ENCODE measurements around the gene ZNF622. TPM values are rescaled to one million over a fixed set of nuclear protein-coding genes. Genes with fewer than 3 reads are reported as not detected.

The ZNF622 gene
- polyA plus RNA-seq, 4 donors, result 23.0 to 41.5 (median 34.1) TPM

- no peak overlapping the region for H3K4me3 ChIP-seq (ENCODE audit: low read depth in 1 of 3, low read length in 3 of 3)
- H3K9me3 ChIP-seq (ENCODE audit: control insufficient read depth in 2 of 2, insufficient read depth in 1 of 2, low read depth in 1 of 2, low read length in 1 of 2), result no peaks in the 10 kb centered on the region
- FAIRE-seq (no peak), DNase-seq (peak; percentile 71 to 77)
- peaks cover 0 to 56% (median 7%) of the 10 kb centered on the region in 3 donors for H3K4me1 ChIP-seq (ENCODE audit: control insufficient read depth in 3 of 3, insufficient read depth in 2 of 3, low read depth in 1 of 3, low read length in 2 of 3)
- H3K27me3 ChIP-seq (ENCODE audit: control insufficient read depth in 3 of 3, insufficient read depth in 3 of 3, low read length in 3 of 3), result no peaks in the 10 kb centered on the region
- WGBS, 3 donors, result 32 to 75% (median 45%) methylated on average over 2 of the region's 2 CpGs
- H3K27ac ChIP-seq (ENCODE audit: low read depth in 1 of 3, low read length in 2 of 3), result peak overlapping the region in 2 of 3 donors; percentile 58 to 91
- H3K36me3 ChIP-seq (ENCODE audit: control insufficient read depth in 3 of 3, insufficient read depth in 2 of 3, low read depth in 1 of 3, low read length in 3 of 3), result peaks cover 0 to 3% (median 0%) of the 10 kb centered on the region in 3 donors
These were observed 21.9 kb upstream of the ZNF622 start for GRCh38 chr5:16487456-16487855.

GRCh38 chr5:16486711-16487111 is 21.1 kb upstream of the ZNF622 start:
- DNase-seq (peak in 1 of 2 donors; percentile 83), FAIRE-seq (no peak)
- Histone ChIP-seq H3K27me3 (ENCODE audit: control insufficient read depth in 3 of 3, insufficient read depth in 3 of 3, low read length in 3 of 3) (no peaks in the 10 kb centered on the region), H3K4me1 (ENCODE audit: control insufficient read depth in 3 of 3, insufficient read depth in 2 of 3, low read depth in 1 of 3, low read length in 2 of 3) (peaks cover 0 to 62% (median 8%) of the 10 kb centered on the region in 3 donors), H3K4me3 (ENCODE audit: low read depth in 1 of 3, low read length in 3 of 3) (no peak overlapping the region), H3K36me3 (ENCODE audit: control insufficient read depth in 3 of 3, insufficient read depth in 2 of 3, low read depth in 1 of 3, low read length in 3 of 3) (peaks cover 0 to 3% (median 0%) of the 10 kb centered on the region in 3 donors), H3K9me3 (ENCODE audit: control insufficient read depth in 2 of 2, insufficient read depth in 1 of 2, low read depth in 1 of 2, low read length in 1 of 2) (no peaks in the 10 kb centered on the region), H3K27ac (ENCODE audit: low read depth in 1 of 3, low read length in 2 of 3) (peak overlapping the region in 1 of 3 donors; percentile 91)
- 25 to 55% (median 30%) methylated on average over 4 of the region's 4 CpGs for WGBS, 3 donors

GRCh38 chr5:16485656-16486055 is 20.1 kb upstream of the ZNF622 start:
- Histone ChIP-seq H3K27ac (ENCODE audit: low read depth in 1 of 3, low read length in 2 of 3) (no peak overlapping the region), H3K36me3 (ENCODE audit: control insufficient read depth in 3 of 3, insufficient read depth in 2 of 3, low read depth in 1 of 3, low read length in 3 of 3) (peaks cover 0 to 3% (median 0%) of the 10 kb centered on the region in 3 donors), H3K4me3 (ENCODE audit: low read depth in 1 of 3, low read length in 3 of 3) (no peak overlapping the region), H3K27me3 (ENCODE audit: control insufficient read depth in 3 of 3, insufficient read depth in 3 of 3, low read length in 3 of 3) (no peaks in the 10 kb centered on the region), H3K9me3 (ENCODE audit: control insufficient read depth in 2 of 2, insufficient read depth in 1 of 2, low read depth in 1 of 2, low read length in 1 of 2) (no peaks in the 10 kb centered on the region), H3K4me1 (ENCODE audit: control insufficient read depth in 3 of 3, insufficient read depth in 2 of 3, low read depth in 1 of 3, low read length in 2 of 3) (peaks cover 0 to 71% (median 8%) of the 10 kb centered on the region in 3 donors)
- FAIRE-seq (peak; percentile 87), DNase-seq (no peak)

DNA sequence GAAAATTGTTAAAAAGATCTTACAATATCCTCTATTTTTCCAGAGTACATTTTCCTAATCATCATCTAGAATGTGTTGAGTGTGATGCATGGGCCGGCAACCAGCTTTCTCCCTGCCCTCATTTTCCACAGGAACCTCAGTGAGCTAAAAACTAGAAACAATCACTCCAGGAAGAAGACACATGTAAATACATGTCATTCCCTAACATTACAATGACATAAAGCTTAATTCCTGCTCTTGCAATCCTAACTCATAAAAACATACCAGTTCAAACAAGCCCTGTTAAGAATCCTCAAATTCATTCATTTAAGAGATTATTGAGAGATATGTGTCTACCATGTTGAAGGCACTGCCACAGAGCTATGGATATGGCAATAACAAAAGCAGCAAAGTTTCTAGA is 18.5 kb upstream of the ZNF622 start:
- FAIRE-seq, result no peak
- Histone ChIP-seq H3K27me3 (ENCODE audit: control insufficient read depth in 3 of 3, insufficient read depth in 3 of 3, low read length in 3 of 3) (no peaks in the 10 kb centered on the region), H3K4me1 (ENCODE audit: control insufficient read depth in 3 of 3, insufficient read depth in 2 of 3, low read depth in 1 of 3, low read length in 2 of 3) (peaks cover 0 to 71% (median 8%) of the 10 kb centered on the region in 3 donors)

DNA sequence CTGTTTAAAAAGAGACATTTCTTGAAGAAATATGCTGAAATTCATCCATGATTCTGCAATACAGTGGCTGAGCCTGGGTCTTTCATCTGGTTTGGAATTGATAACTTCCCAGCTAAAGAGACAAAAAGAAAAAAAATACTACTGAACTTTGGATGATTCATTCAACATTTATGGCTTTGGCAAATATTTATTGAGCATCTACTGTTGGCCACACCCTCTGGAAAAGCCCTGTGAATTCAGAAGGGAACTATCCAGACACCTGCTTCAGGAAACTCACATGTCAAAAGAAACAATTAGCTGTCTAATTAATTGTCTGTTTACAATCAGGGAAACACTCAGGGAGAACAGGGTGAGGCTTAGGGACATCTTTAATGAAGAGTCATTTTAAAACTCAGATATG is 17.8 kb upstream of the ZNF622 start:
- DNase-seq (peak; percentile 82 to 86), FAIRE-seq (peak; percentile 23)
- H3K27ac ChIP-seq (ENCODE audit: low read depth in 1 of 3, low read length in 2 of 3), result peak overlapping the region in 2 of 3 donors; percentile 18 to 73
- H3K27me3 ChIP-seq (ENCODE audit: control insufficient read depth in 3 of 3, insufficient read depth in 3 of 3, low read length in 3 of 3), result no peaks in the 10 kb centered on the region
- H3K9me3 ChIP-seq (ENCODE audit: control insufficient read depth in 2 of 2, insufficient read depth in 1 of 2, low read depth in 1 of 2, low read length in 1 of 2), result no peaks in the 10 kb centered on the region
- H3K36me3 ChIP-seq (ENCODE audit: control insufficient read depth in 3 of 3, insufficient read depth in 2 of 3, low read depth in 1 of 3, low read length in 3 of 3), result peaks cover 0 to 2% (median 0%) of the 10 kb centered on the region in 3 donors
- H3K4me3 ChIP-seq (ENCODE audit: low read depth in 1 of 3, low read length in 3 of 3), result no peak overlapping the region
- peaks cover 0 to 66% (median 7%) of the 10 kb centered on the region in 3 donors for H3K4me1 ChIP-seq (ENCODE audit: control insufficient read depth in 3 of 3, insufficient read depth in 2 of 3, low read depth in 1 of 3, low read length in 2 of 3)

More for the DNA sequence above, 18.5 kb upstream of the ZNF622 start:
- peak in 1 of 2 donors; percentile 25 for DNase-seq
- no peaks in the 10 kb centered on the region for H3K9me3 ChIP-seq (ENCODE audit: control insufficient read depth in 2 of 2, insufficient read depth in 1 of 2, low read depth in 1 of 2, low read length in 1 of 2)
- no peak overlapping the region for H3K4me3 ChIP-seq (ENCODE audit: low read depth in 1 of 3, low read length in 3 of 3)
- H3K27ac ChIP-seq (ENCODE audit: low read depth in 1 of 3, low read length in 2 of 3), result peak overlapping the region in 1 of 3 donors; percentile 73
- peaks cover 0 to 3% (median 0%) of the 10 kb centered on the region in 3 donors for H3K36me3 ChIP-seq (ENCODE audit: control insufficient read depth in 3 of 3, insufficient read depth in 2 of 3, low read depth in 1 of 3, low read length in 3 of 3)
- 74 to 86% (median 84%) methylated on average over 1 of the region's 1 CpG for WGBS, 3 donors

- H3K4me3 ChIP-seq (ENCODE audit: low read depth in 1 of 3, low read length in 3 of 3), result no peak overlapping the region
- peaks cover 0 to 62% (median 5%) of the 10 kb centered on the region in 3 donors for H3K4me1 ChIP-seq (ENCODE audit: control insufficient read depth in 3 of 3, insufficient read depth in 2 of 3, low read depth in 1 of 3, low read length in 2 of 3)
- no peak for FAIRE-seq
- no peaks in the 10 kb centered on the region for H3K27me3 ChIP-seq (ENCODE audit: control insufficient read depth in 3 of 3, insufficient read depth in 3 of 3, low read length in 3 of 3)
- no peaks in the 10 kb centered on the region for H3K36me3 ChIP-seq (ENCODE audit: control insufficient read depth in 3 of 3, insufficient read depth in 2 of 3, low read depth in 1 of 3, low read length in 3 of 3)
- DNase-seq, result no peak
- no peaks in the 10 kb centered on the region for H3K9me3 ChIP-seq (ENCODE audit: control insufficient read depth in 2 of 2, insufficient read depth in 1 of 2, low read depth in 1 of 2, low read length in 1 of 2)
- peak overlapping the region in 1 of 3 donors; percentile 73 for H3K27ac ChIP-seq (ENCODE audit: low read depth in 1 of 3, low read length in 2 of 3)
- 15 to 59% (median 35%) methylated on average over 2 of the region's 2 CpGs for whole genome bisulfite sequencing, 3 donors
These were observed 17.3 kb upstream of the ZNF622 start for GRCh38 chr5:16482891-16483290.

GRCh38 chr5:16480821-16481538 is 15.4 kb upstream of the ZNF622 start:
- no peak for FAIRE-seq
- Histone ChIP-seq H3K36me3 (ENCODE audit: control insufficient read depth in 3 of 3, insufficient read depth in 2 of 3, low read depth in 1 of 3, low read length in 3 of 3) (no peaks in the 10 kb centered on the region), H3K9me3 (ENCODE audit: control insufficient read depth in 2 of 2, insufficient read depth in 1 of 2, low read depth in 1 of 2, low read length in 1 of 2) (no peaks in the 10 kb centered on the region), H3K27ac (ENCODE audit: low read depth in 1 of 3, low read length in 2 of 3) (peak overlapping the region in 1 of 3 donors; percentile 22), H3K4me3 (ENCODE audit: low read depth in 1 of 3, low read length in 3 of 3) (no peak overlapping the region), H3K4me1 (ENCODE audit: control insufficient read depth in 3 of 3, insufficient read depth in 2 of 3, low read depth in 1 of 3, low read length in 2 of 3) (peaks cover 0 to 44% (median 2%) of the 10 kb centered on the region in 3 donors), H3K27me3 (ENCODE audit: control insufficient read depth in 3 of 3, insufficient read depth in 3 of 3, low read length in 3 of 3) (no peaks in the 10 kb centered on the region)
- 55 to 77% (median 56%) methylated on average over 6 of the region's 6 CpGs for WGBS, 3 donors
- no peak for DNase-seq

- H3K27ac ChIP-seq (ENCODE audit: low read depth in 1 of 3, low read length in 2 of 3), result no peak overlapping the region
- FAIRE-seq (no peak), DNase-seq (no peak)
- H3K9me3 ChIP-seq (ENCODE audit: control insufficient read depth in 2 of 2, insufficient read depth in 1 of 2, low read depth in 1 of 2, low read length in 1 of 2), result no peaks in the 10 kb centered on the region
- no peak overlapping the region for H3K4me3 ChIP-seq (ENCODE audit: low read depth in 1 of 3, low read length in 3 of 3)
- H3K27me3 ChIP-seq (ENCODE audit: control insufficient read depth in 3 of 3, insufficient read depth in 3 of 3, low read length in 3 of 3), result no peaks in the 10 kb centered on the region
- H3K4me1 ChIP-seq (ENCODE audit: control insufficient read depth in 3 of 3, insufficient read depth in 2 of 3, low read depth in 1 of 3, low read length in 2 of 3), result peaks cover 0 to 44% (median 2%) of the 10 kb centered on the region in 3 donors
- H3K36me3 ChIP-seq (ENCODE audit: control insufficient read depth in 3 of 3, insufficient read depth in 2 of 3, low read depth in 1 of 3, low read length in 3 of 3), result no peaks in the 10 kb centered on the region
These were observed 14.5 kb upstream of the ZNF622 start for GRCh38 chr5:16480144-16480543.

Data from small intestine (tissue), 7 donors.